ENCODE data around the gene TMOD1.

Gene TMOD1

GRCh38 chr9:97474372-97474925, 27.0 kb upstream of the TMOD1 start:
- TF ChIP-seq EZH2phosphoT487 (IDR thresholded peaks at IDR 0.05; ENCODE audit: low read depth) (no peak), CTCF (IDR thresholded peaks at IDR 0.05; ENCODE audit: low read depth, low read length) (no peak)
- H3K4me2 ChIP-seq (ENCODE audit: low read length), result no peak overlapping the region

GRCh38 chr9:97475059-97475458, 26.4 kb upstream of the TMOD1 start:
- Histone ChIP-seq H3K4me2 (ENCODE audit: low read length) (no peak overlapping the region), H3K4me1 (ENCODE audit: low read length) (no peaks in the 10 kb centered on the region), H3K79me2 (ENCODE audit: low read length) (no peaks in the 10 kb centered on the region), H4K20me1 (ENCODE audit: insufficient read depth, low read length) (no peaks in the 10 kb centered on the region), H3K27me3 (ENCODE audit: low read depth, low read length) (no peaks in the 10 kb centered on the region), H3K9me3 (ENCODE audit: insufficient read depth, low read length) (no peaks in the 10 kb centered on the region), H3K27ac (ENCODE audit: low read length) (no peak overlapping the region), H3K9ac (ENCODE audit: low read length) (no peak overlapping the region), H3K4me3 (ENCODE audit: low read length) (no peak overlapping the region), H3K36me3 (replicated peaks; ENCODE audit: low read depth, low read length) (peaks cover 8% of the 10 kb centered on the region), H2AFZ (ENCODE audit: low read depth, low read length) (no peak overlapping the region)
- TF ChIP-seq CTCF (IDR thresholded peaks at IDR 0.05; ENCODE audit: low read depth, low read length), result no peak
- no peak for TF ChIP-seq EZH2phosphoT487 (IDR thresholded peaks at IDR 0.05; ENCODE audit: low read depth)

More at GRCh38 chr9:97474372-97474925, 27.0 kb upstream of the TMOD1 start:
- Histone ChIP-seq H3K27me3 (ENCODE audit: low read depth, low read length) (no peaks in the 10 kb centered on the region), H3K4me3 (ENCODE audit: low read length) (no peak overlapping the region), H4K20me1 (ENCODE audit: insufficient read depth, low read length) (no peaks in the 10 kb centered on the region), H3K36me3 (replicated peaks; ENCODE audit: low read depth, low read length) (peaks cover 8% of the 10 kb centered on the region), H3K9me3 (ENCODE audit: insufficient read depth, low read length) (no peaks in the 10 kb centered on the region), H2AFZ (ENCODE audit: low read depth, low read length) (no peak overlapping the region), H3K27ac (ENCODE audit: low read length) (no peak overlapping the region), H3K9ac (ENCODE audit: low read length) (no peak overlapping the region), H3K79me2 (ENCODE audit: low read length) (no peaks in the 10 kb centered on the region), H3K4me1 (ENCODE audit: low read length) (peaks cover 5% of the 10 kb centered on the region)

- no peaks in the 10 kb centered on the region for H3K4me1 ChIP-seq (ENCODE audit: low read length)
- no peak overlapping the region for H3K9ac ChIP-seq (ENCODE audit: low read length)
- 0 out of 2 replicates have a peak, but pooled peaks cover 7% of the 10 kb centered on the region for H3K9me3 ChIP-seq (ENCODE audit: insufficient read depth, low read length)
- no peak overlapping the region for H2AFZ ChIP-seq (ENCODE audit: low read depth, low read length)
- H3K4me3 ChIP-seq (ENCODE audit: low read length), result no peak overlapping the region
- no peaks in the 10 kb centered on the region for H3K79me2 ChIP-seq (ENCODE audit: low read length)
- no peak overlapping the region for H3K4me2 ChIP-seq (ENCODE audit: low read length)
- H3K27me3 ChIP-seq (ENCODE audit: low read depth, low read length), result no peaks in the 10 kb centered on the region
- peaks cover 27% of the 10 kb centered on the region for H3K36me3 ChIP-seq (replicated peaks; ENCODE audit: low read depth, low read length)
- TF ChIP-seq EZH2phosphoT487 (IDR thresholded peaks at IDR 0.05; ENCODE audit: low read depth) (no peak), CTCF (IDR thresholded peaks at IDR 0.05; ENCODE audit: low read depth, low read length) (no peak)
- H4K20me1 ChIP-seq (ENCODE audit: insufficient read depth, low read length), result no peaks in the 10 kb centered on the region
- no peak overlapping the region for H3K27ac ChIP-seq (ENCODE audit: low read length)
Observed at GRCh38 chr9:97478301-97478981, 23.0 kb upstream of the TMOD1 start.

GRCh38 chr9:97479496-97480159, 21.8 kb upstream of the TMOD1 start:
- Histone ChIP-seq H3K36me3 (replicated peaks; ENCODE audit: low read depth, low read length) (peaks cover 23% of the 10 kb centered on the region), H3K9me3 (ENCODE audit: insufficient read depth, low read length) (0 out of 2 replicates have a peak, but pooled peaks cover 7% of the 10 kb centered on the region), H2AFZ (ENCODE audit: low read depth, low read length) (no peak overlapping the region), H4K20me1 (ENCODE audit: insufficient read depth, low read length) (no peaks in the 10 kb centered on the region), H3K79me2 (ENCODE audit: low read length) (no peaks in the 10 kb centered on the region), H3K4me1 (ENCODE audit: low read length) (no peaks in the 10 kb centered on the region), H3K4me2 (ENCODE audit: low read length) (no peak overlapping the region), H3K4me3 (ENCODE audit: low read length) (no peak overlapping the region), H3K9ac (ENCODE audit: low read length) (no peak overlapping the region), H3K27me3 (ENCODE audit: low read depth, low read length) (no peaks in the 10 kb centered on the region), H3K27ac (ENCODE audit: low read length) (no peak overlapping the region)
- TF ChIP-seq CTCF (IDR thresholded peaks at IDR 0.05; ENCODE audit: low read depth, low read length) (no peak), EZH2phosphoT487 (IDR thresholded peaks at IDR 0.05; ENCODE audit: low read depth) (no peak)

Measured in OCI-LY3 (cell line).